K562 (cell line): ENCODE results near the gene TMEFF1. TPM values are rescaled to one million over a fixed set of nuclear protein-coding genes. Genes with fewer than 3 reads are reported as not detected.

ENCODE experiments used
- ATAC-seq: fragments of 200-7000 bp; cut with Tn5 transposase; 3 replicates; pipeline ENCODE4 v1.9.1; 2020; ENCODE audit warnings: moderate library complexity
- BruUV-seq: library from RNA; stranded (reverse); fragments of 400-500 nt; replicated peaks from 2 replicates; lab custom pipeline; 2021; lab: Mats Ljungman, UMichigan
- CTCF ChIA-PET: fragments of 300-600 bp; formaldehyde crosslinking; extraction: SDS; loops from one replicate; lab custom pipeline; 2021; ENCODE audit warnings: low intra/inter-chr PET ratio; lab: Yijun Ruan, JAX
- POLR2A ChIA-PET: fragments of 300-600, 350-650 bp; sonication (Branson Sonifier 250); formaldehyde crosslinking; extraction: SDS; loops from one replicate; lab custom pipeline; 2021; ENCODE audit warnings: antibody characterized with exemption, inconsistent platforms; lab: Yijun Ruan, JAX
- DNase-seq, 4 experiments: peaks; one replicate each; pipeline versions ENCODE4 v3.0.0 to v3.0.0-alpha.2; 2011 to 2018; ENCODE audit warnings: low spot score in 3 of 4, mixed read lengths in 3 of 4; ENCODE audit errors: extremely low read depth in 1 of 4
- FAIRE-seq: peaks from 2 replicates; lab custom pipeline; 2011; peaks lifted over from hg19 to GRCh38; lab: Jason Lieb, UNC
- H2AFZ ChIP-seq: 2 replicates; pipeline ENCODE4 v1.6.0; 2011; ENCODE audit warnings: low read depth, low read length, control low read depth, inconsistent platforms
- H3K27ac ChIP-seq: fragments of 200-600 bp; 3 replicates; pipeline ENCODE4 v1.8.0; 2011; ENCODE audit warnings: low read depth, mild to moderate bottlenecking, control low read depth, inconsistent platforms, low read length, moderate library complexity, mixed read lengths; ENCODE audit errors: extremely low read depth
- H3K27me3 ChIP-seq, 2 experiments: fragments of 300-600 bp in 1 of 2; 2 replicates in 1 of 2; 3 replicates in 1 of 2; pipeline versions ENCODE4 v1.6.0 to v1.8.0; 2011; ENCODE audit warnings: inconsistent platforms in 2 of 2, low read length in 2 of 2, mild to moderate bottlenecking in 1 of 2, mixed read lengths in 1 of 2, moderate library complexity in 1 of 2; ENCODE audit not compliant: control insufficient read depth in 2 of 2, insufficient read depth in 2 of 2
- H3K36me3 ChIP-seq: fragments of 300-600 bp; 3 replicates; pipeline ENCODE4 v1.8.0; 2011; ENCODE audit warnings: mild to moderate bottlenecking, low read length, inconsistent platforms; ENCODE audit not compliant: control insufficient read depth, insufficient read depth
- H3K4me1 ChIP-seq, 2 experiments: fragments of 200-600 bp in 1 of 2; replicated peaks in 1 of 2; 2 replicates in 1 of 2; 3 replicates in 1 of 2; pipeline versions ENCODE4 v1.5.1 to v1.8.0; 2011; ENCODE audit warnings: inconsistent platforms in 2 of 2, low read length in 2 of 2, mild to moderate bottlenecking in 1 of 2, mixed read lengths in 1 of 2, moderate library complexity in 1 of 2; ENCODE audit not compliant: control insufficient read depth in 2 of 2, insufficient read depth in 2 of 2
- H3K4me2 ChIP-seq: 2 replicates; pipeline ENCODE4 v1.6.1; 2011; ENCODE audit warnings: low read length, control low read depth, inconsistent platforms, mixed read lengths; ENCODE audit not compliant: insufficient read depth
- H3K4me3 ChIP-seq: fragments of 200-600 bp; sonication (generic), shearing (Covaris generic); 2 replicates; pipeline ENCODE4 v1.5.1; 2016; ENCODE audit warnings: control low read depth, inconsistent platforms
- H3K79me2 ChIP-seq: fragments of 200-600 bp; 3 replicates; pipeline ENCODE4 v1.8.0; 2011; ENCODE audit warnings: low read length, inconsistent platforms; ENCODE audit not compliant: control insufficient read depth, insufficient read depth
- H3K9ac ChIP-seq, 2 experiments: 2 replicates each; pipeline versions ENCODE4 v1.6.0 to v1.6.1; 2011; ENCODE audit warnings: low read depth in 2 of 2, low read length in 2 of 2, control low read depth in 1 of 2, inconsistent platforms in 1 of 2, mild to moderate bottlenecking in 1 of 2, mixed read lengths in 1 of 2; ENCODE audit not compliant: insufficient read depth in 1 of 2
- H3K9me1 ChIP-seq: one replicate; pipeline ENCODE4 v1.6.0; 2011; ENCODE audit warnings: inconsistent platforms, mild to moderate bottlenecking, low read length, moderate library complexity; ENCODE audit not compliant: control insufficient read depth, insufficient read depth
- H3K9me3 ChIP-seq: replicated peaks from 2 replicates; pipeline ENCODE4 v1.5.1; 2011; ENCODE audit warnings: low read depth, low read length, inconsistent platforms; ENCODE audit not compliant: control insufficient read depth, insufficient read depth
- H4K20me1 ChIP-seq: replicated peaks from 2 replicates; pipeline ENCODE4 v1.6.1; 2011; ENCODE audit warnings: low read length, inconsistent platforms, mixed read lengths; ENCODE audit not compliant: control insufficient read depth, insufficient read depth
- CHD4 ChIP-seq: fragments of 200-600 bp; sonication (generic); IDR thresholded peaks from 3 replicates; pipeline ENCODE4 v1.6.1; 2012; ENCODE audit warnings: low read depth, mild to moderate bottlenecking, mixed read lengths, low read length, inconsistent platforms; ENCODE audit not compliant: insufficient read depth, insufficient replicate concordance, poor library complexity, severe bottlenecking
- EP300 ChIP-seq: IDR thresholded peaks from 2 replicates; pipeline ENCODE4 v1.6.1; 2012; ENCODE audit warnings: low read length, improper control_type of control experiment
- ESRRA ChIP-seq: fragments of 450-650 bp; IDR thresholded peaks from 2 replicates; pipeline ENCODE4 v1.6.1; 2014; ENCODE audit warnings: low read depth, mild to moderate bottlenecking, moderate library complexity, borderline replicate concordance
- HNRNPH1 ChIP-seq: fragments of 200-400 bp; formaldehyde crosslinking; optimal IDR thresholded peaks from 2 replicates; pipeline ENCODE3; 2017; ENCODE audit warnings: low read depth, mild to moderate bottlenecking, low read length, moderate library complexity
- IRF2 ChIP-seq: sonication (generic); formaldehyde crosslinking; IDR thresholded peaks from 2 replicates; pipeline ENCODE4 v1.8.1; 2022; ENCODE audit warnings: mild to moderate bottlenecking, missing genetic modification reagents
- JUNB ChIP-seq: fragments of 450-650 bp; formaldehyde crosslinking; conservative IDR thresholded peaks from 2 replicates; pipeline ENCODE4 v1.4.0; 2020; ENCODE audit warnings: mild to moderate bottlenecking
- SRSF7 ChIP-seq: fragments of 200-400 bp; formaldehyde crosslinking; optimal IDR thresholded peaks from 2 replicates; pipeline ENCODE3; 2017; ENCODE audit warnings: mild to moderate bottlenecking, low read depth, low read length
- TCF7L2 ChIP-seq: fragments of 150-350 bp; IDR thresholded peaks from 2 replicates; pipeline ENCODE4 v1.6.1; 2016; ENCODE audit warnings: low read depth, mild to moderate bottlenecking, low read length, moderate library complexity
- XRCC3 ChIP-seq: fragments of 450-650 bp; IDR thresholded peaks from 2 replicates; pipeline ENCODE4 v1.6.1; 2017; ENCODE audit warnings: mild to moderate bottlenecking, moderate library complexity
- ZFP36 ChIP-seq: fragments of 150-350 bp; IDR thresholded peaks from 2 replicates; pipeline ENCODE4 v1.6.1; 2018; ENCODE audit warnings: low read length, low read depth; ENCODE audit not compliant: partially characterized antibody
- ZNF134 ChIP-seq: fragments of 250-450 bp; sonication (Bioruptor Pico); conservative IDR thresholded peaks from 2 replicates; pipeline ENCODE4 v1.4.0; 2020
- ZNF408 ChIP-seq: fragments of 250-450 bp; sonication (Bioruptor Pico); IDR thresholded peaks from 2 replicates; pipeline ENCODE4 v1.4.0; 2020; ENCODE audit warnings: low read depth, mild to moderate bottlenecking, moderate library complexity
- WGBS: fragments of 100-300 bp; shearing (Covaris generic); methylation state at CpG from one replicate; pipeline ENCODE4 v1.1.6; 2016; ENCODE audit warnings: low coverage, mixed read lengths; ENCODE audit not compliant: insufficient coverage; ENCODE audit errors: missing lambda C conversion rate; 5-methylcytosine and 5-hydroxymethylcytosine counted together
- in situ Hi-C: fragments of 300-500 bp; cut with MboI; formaldehyde crosslinking; loops from 4 replicates; pipeline ENCODE4 v1.15.0; 2018; ENCODE audit warnings: inconsistent platforms, mixed read lengths
- intact Hi-C: fragments of 100-400 bp; cut with micrococcal nuclease; formaldehyde crosslinking; loops from 2 replicates; pipeline ENCODE4 v1.14.2; 2022
- polyA plus RNA-seq, 8 experiments: library from polyadenylated mRNA; depleted of rRNA in 4 of 8; stranded (reverse) in 5 of 8; unstranded in 3 of 8; fragments of >200 nt; fragmentation: Nextera tagmentation in 2 of 8; fragmentation: Illumina TruSeq in 1 of 8; extraction: Ambion mirVana in 2 of 8; extraction: Trizol in 1 of 8; gene quantifications; 2 replicates each; pipeline versions ENCODE4 v1.2.1 to v1.2.3, GENCODE V29; 2011 to 2014; ENCODE audit warnings: inconsistent platforms in 1 of 8, missing spikeins in 1 of 8
- total RNA-seq, 7 experiments: library from RNA; depleted of rRNA in 6 of 7; stranded (reverse); fragments of >200 nt in 6 of 7; fragmentation: Illumina TruSeq in 2 of 7; extraction: Trizol in 2 of 7; gene quantifications; 2 replicates each; pipeline versions ENCODE4 v1.2.1 to v1.2.3, GENCODE V29; 2011 to 2021; ENCODE audit warnings: low replicate concordance in 1 of 7
- TF ChIP-seq, protein P1 (sequence below): fragments of 150-350 bp; conservative IDR thresholded peaks from 2 replicates; pipeline ENCODE4 v1.6.1; 2014; ENCODE audit warnings: low read length

TMEFF1 gene
- total and polyA plus RNA-seq, 9 of the 15 experiments (the other 6 are each of a cell fraction or from before 2014, with no cell fraction given) = 0.07 to 1.1 (median 0.28) TPM; not detected in 2

GRCh38 chr9:100575006-100575405 is 102.1 kb downstream of the TMEFF1 start:
- in situ Hi-C loops = loop anchor here (25.0 kb wide), 2 partner anchors 238 to 538 kb away; no protein-coding TSS in a partner anchor
- intact Hi-C loops = no loop called here
- H2AFZ ChIP-seq = no peak overlapping the region
- no peak for FAIRE-seq
- no peaks in the 10 kb centered on the region for H3K9me1 ChIP-seq
- 0% methylated on average over 4 of the region's 4 CpGs for WGBS
- H3K9ac ChIP-seq = no peak overlapping the region
- no peak for ATAC-seq
- no peak overlapping the region for H3K27ac ChIP-seq
- no peaks in the 10 kb centered on the region for H3K9me3 ChIP-seq
- DNase-seq = no peak
- H3K4me2 ChIP-seq = no peak overlapping the region
- no peaks in the 10 kb centered on the region for H3K4me1 ChIP-seq
- no peaks in the 10 kb centered on the region for H3K79me2 ChIP-seq
- H3K27me3 ChIP-seq = no peaks in the 10 kb centered on the region
- no TSS peak for BruUV-seq
- ChIA-PET POLR2A (no interaction called here), CTCF (no interaction called here)
- H3K36me3 ChIP-seq = no peaks in the 10 kb centered on the region
- TF ChIP-seq JUNB (CRISPR knock-in tag) = no peak
- no peak for TF ChIP-seq EP300
- no peak for TF ChIP-seq SRSF7
- no peak for TF ChIP-seq ZNF134 (CRISPR knock-in tag)
- no peak for TF ChIP-seq TCF7L2
- no peak for TF ChIP-seq HNRNPH1
- TF ChIP-seq ZNF408 (CRISPR knock-in tag) = no peak
- no peak for TF ChIP-seq IRF2 (CRISPR knock-in tag)
- TF ChIP-seq CHD4 = no peak
- TF ChIP-seq, protein P1, sequence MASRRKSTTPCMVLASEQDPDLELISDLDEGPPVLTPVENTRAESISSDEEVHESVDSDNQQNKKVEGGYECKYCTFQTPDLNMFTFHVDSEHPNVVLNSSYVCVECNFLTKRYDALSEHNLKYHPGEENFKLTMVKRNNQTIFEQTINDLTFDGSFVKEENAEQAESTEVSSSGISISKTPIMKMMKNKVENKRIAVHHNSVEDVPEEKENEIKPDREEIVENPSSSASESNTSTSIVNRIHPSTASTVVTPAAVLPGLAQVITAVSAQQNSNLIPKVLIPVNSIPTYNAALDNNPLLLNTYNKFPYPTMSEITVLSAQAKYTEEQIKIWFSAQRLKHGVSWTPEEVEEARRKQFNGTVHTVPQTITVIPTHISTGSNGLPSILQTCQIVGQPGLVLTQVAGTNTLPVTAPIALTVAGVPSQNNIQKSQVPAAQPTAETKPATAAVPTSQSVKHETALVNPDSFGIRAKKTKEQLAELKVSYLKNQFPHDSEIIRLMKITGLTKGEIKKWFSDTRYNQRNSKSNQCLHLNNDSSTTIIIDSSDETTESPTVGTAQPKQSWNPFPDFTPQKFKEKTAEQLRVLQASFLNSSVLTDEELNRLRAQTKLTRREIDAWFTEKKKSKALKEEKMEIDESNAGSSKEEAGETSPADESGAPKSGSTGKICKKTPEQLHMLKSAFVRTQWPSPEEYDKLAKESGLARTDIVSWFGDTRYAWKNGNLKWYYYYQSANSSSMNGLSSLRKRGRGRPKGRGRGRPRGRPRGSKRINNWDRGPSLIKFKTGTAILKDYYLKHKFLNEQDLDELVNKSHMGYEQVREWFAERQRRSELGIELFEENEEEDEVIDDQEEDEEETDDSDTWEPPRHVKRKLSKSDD = no peak
- TF ChIP-seq XRCC3 = no peak
- no peak for TF ChIP-seq ZFP36
- TF ChIP-seq ESRRA = no peak
- H3K4me3 ChIP-seq = no peak overlapping the region
- H4K20me1 ChIP-seq = no peaks in the 10 kb centered on the region
